Measurements from ENCODE around the gene RNF44.

DNA sequence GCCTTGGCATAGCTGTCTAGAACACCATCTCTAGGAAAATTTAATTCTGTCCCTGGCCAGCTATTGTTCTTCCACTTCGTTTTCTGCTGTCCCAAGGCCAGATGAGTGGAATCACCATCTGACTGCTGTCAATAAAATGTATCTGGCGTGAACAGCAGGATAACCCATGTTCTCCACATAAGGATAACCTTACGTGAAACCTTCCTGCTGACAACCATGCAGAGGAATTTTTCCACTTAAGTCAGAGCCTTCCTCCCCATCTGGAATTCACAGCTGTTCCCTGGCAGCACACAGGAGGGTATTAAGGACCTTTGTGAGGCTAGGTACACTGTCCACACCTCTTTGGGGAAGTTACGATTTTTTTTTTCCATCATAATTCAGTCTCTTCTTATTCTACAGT lies 28.6 kb downstream of the RNF44 start:
- TF ChIP-seq, protein P1, sequence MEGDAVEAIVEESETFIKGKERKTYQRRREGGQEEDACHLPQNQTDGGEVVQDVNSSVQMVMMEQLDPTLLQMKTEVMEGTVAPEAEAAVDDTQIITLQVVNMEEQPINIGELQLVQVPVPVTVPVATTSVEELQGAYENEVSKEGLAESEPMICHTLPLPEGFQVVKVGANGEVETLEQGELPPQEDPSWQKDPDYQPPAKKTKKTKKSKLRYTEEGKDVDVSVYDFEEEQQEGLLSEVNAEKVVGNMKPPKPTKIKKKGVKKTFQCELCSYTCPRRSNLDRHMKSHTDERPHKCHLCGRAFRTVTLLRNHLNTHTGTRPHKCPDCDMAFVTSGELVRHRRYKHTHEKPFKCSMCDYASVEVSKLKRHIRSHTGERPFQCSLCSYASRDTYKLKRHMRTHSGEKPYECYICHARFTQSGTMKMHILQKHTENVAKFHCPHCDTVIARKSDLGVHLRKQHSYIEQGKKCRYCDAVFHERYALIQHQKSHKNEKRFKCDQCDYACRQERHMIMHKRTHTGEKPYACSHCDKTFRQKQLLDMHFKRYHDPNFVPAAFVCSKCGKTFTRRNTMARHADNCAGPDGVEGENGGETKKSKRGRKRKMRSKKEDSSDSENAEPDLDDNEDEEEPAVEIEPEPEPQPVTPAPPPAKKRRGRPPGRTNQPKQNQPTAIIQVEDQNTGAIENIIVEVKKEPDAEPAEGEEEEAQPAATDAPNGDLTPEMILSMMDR (IDR thresholded peaks at IDR 0.05; ENCODE audit: insufficient read depth, low read length), result no peak
- no peak for TF ChIP-seq SPI1 (IDR thresholded peaks at IDR 0.05; ENCODE audit: borderline replicate concordance, low read depth)
